ENCODE results near the gene ZNF324. TPM values are rescaled to one million over a fixed set of nuclear protein-coding genes. Genes with fewer than 3 reads are reported as not detected.

ZNF324 gene
- total and polyA plus RNA-seq, 2 of the 13 experiments (the other 11 are each of a cell fraction or from before 2014, with no cell fraction given) = 1.1 to 4.7 TPM

- TF ChIP-seq ZBTB7B (CRISPR knock-in tag; IDR thresholded peaks at IDR 0.05) (peak; percentile 52), ZNF800 (CRISPR knock-in tag; IDR thresholded peaks at IDR 0.05) (0 out of 2 replicates have a peak, but pooled peaks have one; percentile 12), ZMAT5 (CRISPR knock-in tag; IDR thresholded peaks at IDR 0.05; ENCODE audit: borderline replicate concordance, low read depth) (no peak), CAMTA2 (CRISPR knock-in tag; IDR thresholded peaks at IDR 0.05; ENCODE audit: borderline replicate concordance) (peak; percentile 32; the same call in 1 of the 2 replicates), ZBTB43 (CRISPR knock-in tag; conservative IDR thresholded peaks at IDR 0.05) (no peak; the same call in 1 of the 2 replicates), FOXM1 (CRISPR knock-in tag; IDR thresholded peaks at IDR 0.05) (no peak), ARID5B (CRISPR knock-in tag; IDR thresholded peaks at IDR 0.05) (peak; percentile 81), TARDBP (CRISPR knock-in tag; IDR thresholded peaks at IDR 0.05) (peak; percentile 96), SRY (CRISPR knock-in tag; IDR thresholded peaks at IDR 0.05) (peak; percentile 94), GLI4 (CRISPR knock-in tag; IDR thresholded peaks at IDR 0.05; ENCODE audit: borderline replicate concordance) (peak; percentile 87; the same call in 1 of the 2 replicates), ZNF563 (CRISPR knock-in tag; IDR thresholded peaks at IDR 0.05) (peak; percentile 85; the same call in 1 of the 2 replicates), SAFB2 (CRISPR knock-in tag; IDR thresholded peaks at IDR 0.05; ENCODE audit: borderline replicate concordance, low read depth) (peak; percentile 62), CCDC6 (CRISPR knock-in tag; IDR thresholded peaks at IDR 0.05) (peak; percentile 95; the same call in 1 of the 2 replicates), SMAD1 (CRISPR knock-in tag; IDR thresholded peaks at IDR 0.05; ENCODE audit: borderline replicate concordance, low read depth) (0 out of 2 replicates have a peak, but pooled peaks have one; percentile 65), ZSCAN5A (CRISPR knock-in tag; IDR thresholded peaks at IDR 0.05; ENCODE audit: borderline replicate concordance) (peak; percentile 75; the same call in 1 of the 2 replicates), DBP (CRISPR knock-in tag; IDR thresholded peaks at IDR 0.05; ENCODE audit: not compliant biosample characterization) (peak; percentile 80), CBX5 (CRISPR knock-in tag; IDR thresholded peaks at IDR 0.05; ENCODE audit: borderline replicate concordance) (peak; percentile 97; the same call in 1 of the 2 replicates)
Observed at GRCh38 chr19:58519355-58520256, 52.7 kb downstream of the ZNF324 start, which contains the start of gene ZBTB45 (continued).
